ENCODE data around the gene PPIA.

Gene PPIA

DNA sequence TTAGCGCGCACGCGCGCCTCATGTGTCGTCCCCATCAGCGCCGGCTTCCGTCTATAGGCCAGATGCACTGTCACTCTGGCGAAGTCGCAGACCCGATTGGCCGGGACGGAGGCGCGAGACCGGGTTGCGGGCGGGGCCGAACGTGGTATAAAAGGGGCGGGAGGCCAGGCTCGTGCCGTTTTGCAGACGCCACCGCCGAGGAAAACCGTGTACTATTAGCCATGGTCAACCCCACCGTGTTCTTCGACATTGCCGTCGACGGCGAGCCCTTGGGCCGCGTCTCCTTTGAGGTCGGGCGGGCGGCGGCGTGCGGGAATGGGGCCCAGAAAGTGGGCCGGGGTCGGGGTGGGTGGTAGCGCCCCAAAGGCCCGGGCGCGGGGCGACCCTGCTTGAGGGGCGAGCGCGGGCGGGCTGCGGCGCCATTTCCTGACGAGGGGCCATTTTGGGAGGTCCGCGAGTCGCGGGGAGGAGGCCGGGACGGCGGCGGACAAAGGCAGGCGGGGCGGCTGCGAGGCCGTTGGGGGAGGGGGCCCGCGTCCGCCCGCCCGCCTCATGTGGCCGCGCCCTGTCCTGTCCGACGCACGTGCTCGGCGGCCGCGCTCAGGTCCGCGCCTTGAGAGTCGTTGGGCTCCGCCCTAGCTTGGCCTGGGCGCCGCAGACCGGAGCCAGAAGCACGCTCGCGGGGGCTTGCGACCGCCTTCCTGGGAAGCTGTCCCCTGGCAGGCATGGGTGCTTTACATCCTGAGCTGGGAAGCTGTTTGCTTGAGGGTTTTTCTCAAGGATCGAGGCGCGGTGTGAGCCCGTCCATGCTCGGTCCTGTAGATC lies at the start of gene PPIA:
Gene PPIA, plus strand, starts transcription at position 178 of the 825 bp plus-strand sequence. Its CDS starts 44 bp downstream, at position 222.
- no peaks in the 10 kb centered on the region for H3K27me3 Mint-ChIP-seq
- H3K36me3 Mint-ChIP-seq, result peaks cover 41% of the 10 kb centered on the region
- peaks cover 30% of the 10 kb centered on the region for H3K4me1 Mint-ChIP-seq
- peak within 1 kb of the TSS; percentile 98 for H3K27ac Mint-ChIP-seq
- no peaks in the 10 kb centered on the region for H3K9me3 Mint-ChIP-seq
- H3K4me3 Mint-ChIP-seq, result peak within 1 kb of the TSS; percentile 98
- peak; percentile 97 for ATAC-seq

DNA sequence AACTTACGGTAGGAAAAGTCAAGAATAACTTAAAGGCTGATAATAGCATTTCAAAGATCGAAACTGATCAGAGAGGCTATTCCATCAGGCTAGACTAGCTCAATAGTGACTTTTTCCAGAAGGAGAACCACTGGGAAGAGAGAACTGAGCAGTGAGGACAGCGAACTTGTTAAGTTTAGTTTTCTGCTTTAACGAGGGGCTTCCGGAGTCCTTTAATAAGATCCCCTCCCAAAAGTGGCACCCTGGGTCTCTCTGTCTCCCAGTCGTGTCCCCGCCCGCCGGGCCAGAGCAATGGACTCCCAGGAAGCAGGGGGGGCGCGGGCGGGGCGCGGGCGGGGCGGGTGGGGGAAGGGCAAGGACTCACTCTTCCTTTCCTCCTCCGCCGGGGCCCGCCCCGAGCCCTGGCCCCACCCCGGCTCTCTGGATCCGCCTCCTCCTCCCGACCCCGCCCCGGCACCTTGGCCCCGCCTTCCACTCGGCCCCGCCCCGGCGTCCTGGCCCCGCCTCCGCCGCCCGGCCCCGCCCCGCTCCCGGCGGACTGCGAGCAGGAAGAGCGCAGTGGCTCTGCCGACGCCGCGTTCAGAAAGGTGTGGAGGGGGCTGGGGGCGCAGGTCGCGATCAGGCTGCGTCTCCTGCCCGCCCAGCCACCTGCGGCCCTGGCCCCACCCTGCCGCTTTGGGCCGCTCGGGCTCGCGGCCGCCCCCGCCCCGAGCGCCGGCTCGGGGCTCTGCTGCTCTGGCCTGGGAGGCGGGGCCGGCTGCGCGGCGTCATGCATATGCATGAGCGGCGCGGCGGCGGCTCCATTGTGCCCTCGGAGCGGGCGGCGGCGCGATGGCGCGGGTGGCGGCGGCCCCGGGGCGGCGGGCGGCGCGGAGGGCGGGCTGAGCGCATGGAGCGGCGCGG lies 48.2 kb upstream of the PPIA start, which contains the start of gene ZMIZ2:
Gene ZMIZ2, plus strand, starts transcription at position 803 of the 903 bp plus-strand sequence. CDS start 7,403 bp downstream, outside the sequence.
- Mint-ChIP-seq H3K4me3 (peak within 1 kb of the TSS; percentile 88), H3K9me3 (no peaks in the 10 kb centered on the region), H3K27ac (peak within 1 kb of the TSS; percentile 74), H3K27me3 (no peaks in the 10 kb centered on the region), H3K4me1 (peaks cover 42% of the 10 kb centered on the region), H3K36me3 (peaks cover 16% of the 10 kb centered on the region)
- peak; percentile 87 for ATAC-seq

DNA sequence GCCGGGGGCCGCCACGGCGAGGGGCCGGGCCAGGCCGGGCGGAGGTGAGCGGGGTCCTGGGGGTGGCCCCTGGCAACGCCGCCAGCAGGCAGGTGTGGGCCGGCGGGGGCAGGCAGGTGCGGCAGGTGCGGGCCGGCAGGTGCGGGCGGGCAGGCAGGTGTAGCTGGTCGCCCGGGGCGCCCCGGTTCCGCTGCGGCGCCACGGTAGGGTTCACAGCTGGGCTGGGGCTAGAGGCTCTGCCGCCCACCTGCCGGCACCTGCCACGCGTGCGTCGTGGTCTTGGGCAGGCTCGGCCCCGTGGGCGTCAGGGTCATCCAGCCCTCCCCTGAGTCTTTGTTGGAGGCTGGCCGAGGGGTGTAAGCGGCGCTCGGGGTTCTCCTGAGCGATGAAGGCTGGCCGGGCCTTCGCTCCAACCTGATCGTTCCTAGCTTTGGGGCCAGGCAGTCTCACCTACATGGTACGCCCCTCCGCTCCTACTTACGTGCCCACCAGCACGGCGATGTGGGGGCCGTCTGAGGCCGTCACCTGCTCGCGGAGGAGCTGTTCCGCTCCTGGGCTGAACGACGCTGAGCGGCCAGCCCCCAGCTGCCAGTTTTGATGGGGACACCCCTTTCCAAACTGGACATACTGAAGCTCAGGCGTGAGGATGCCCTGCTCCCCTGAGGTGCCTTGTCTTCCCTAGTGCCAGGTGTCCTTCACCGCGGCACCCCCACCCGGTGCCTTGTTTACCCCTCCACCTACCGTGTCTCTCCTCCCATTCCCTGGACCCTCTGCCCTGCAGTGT lies 47.3 kb upstream of the PPIA start:
- H3K4me1 Mint-ChIP-seq, result peaks cover 46% of the 10 kb centered on the region
- peak overlapping the region; percentile 88 for H3K4me3 Mint-ChIP-seq
- peak; percentile 58 for ATAC-seq
- H3K27ac Mint-ChIP-seq, result peak overlapping the region; percentile 74
- H3K36me3 Mint-ChIP-seq, result peaks cover 16% of the 10 kb centered on the region
- no peaks in the 10 kb centered on the region for H3K9me3 Mint-ChIP-seq
- no peaks in the 10 kb centered on the region for H3K27me3 Mint-ChIP-seq

DNA sequence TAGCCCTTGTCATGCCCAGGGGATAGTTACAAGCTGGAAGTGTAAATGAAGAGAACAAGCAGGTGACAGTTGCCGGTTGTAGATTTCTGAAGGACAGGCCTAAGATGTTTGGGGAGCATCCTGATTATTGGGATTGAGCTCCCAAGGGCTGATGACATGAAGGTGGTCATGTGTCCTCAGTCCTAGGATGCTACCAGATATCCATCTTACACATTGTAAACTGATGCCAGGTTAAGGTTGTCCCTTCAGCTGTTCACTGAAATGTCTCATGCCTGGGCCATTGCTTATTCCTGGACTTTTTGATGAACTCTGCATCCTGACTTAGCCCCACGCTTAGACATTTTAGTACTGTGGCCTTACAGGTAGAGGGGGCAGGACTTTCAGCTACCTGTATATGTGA lies 46.5 kb upstream of the PPIA start:
- H3K27ac Mint-ChIP-seq, result peak overlapping the region; percentile 74
- H3K9me3 Mint-ChIP-seq, result no peaks in the 10 kb centered on the region
- no peak for ATAC-seq
- peaks cover 55% of the 10 kb centered on the region for H3K4me1 Mint-ChIP-seq
- peak overlapping the region; percentile 88 for H3K4me3 Mint-ChIP-seq
- H3K27me3 Mint-ChIP-seq, result no peaks in the 10 kb centered on the region
- peaks cover 16% of the 10 kb centered on the region for H3K36me3 Mint-ChIP-seq

DNA sequence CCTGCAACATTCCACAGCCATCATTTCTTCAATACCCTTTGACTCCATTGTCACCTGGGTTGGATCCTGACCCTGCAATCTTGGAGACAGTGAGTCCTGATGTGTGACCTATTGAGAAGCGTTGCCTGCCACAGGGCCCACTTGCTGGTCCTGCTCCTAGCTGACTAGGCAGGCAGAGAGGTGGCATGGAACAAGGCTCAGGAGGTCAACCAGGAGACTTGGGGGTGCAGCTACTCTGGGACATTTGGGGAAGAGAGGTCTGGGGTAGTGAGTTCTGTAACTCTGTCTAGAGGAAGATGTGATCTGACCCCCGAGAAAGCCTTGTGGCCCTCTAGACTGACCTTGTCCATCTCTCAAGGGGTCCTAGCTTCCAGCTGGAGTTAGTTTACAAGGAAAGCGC lies 46.1 kb upstream of the PPIA start:
- peaks cover 59% of the 10 kb centered on the region for H3K4me1 Mint-ChIP-seq
- ATAC-seq, result no peak

DNA sequence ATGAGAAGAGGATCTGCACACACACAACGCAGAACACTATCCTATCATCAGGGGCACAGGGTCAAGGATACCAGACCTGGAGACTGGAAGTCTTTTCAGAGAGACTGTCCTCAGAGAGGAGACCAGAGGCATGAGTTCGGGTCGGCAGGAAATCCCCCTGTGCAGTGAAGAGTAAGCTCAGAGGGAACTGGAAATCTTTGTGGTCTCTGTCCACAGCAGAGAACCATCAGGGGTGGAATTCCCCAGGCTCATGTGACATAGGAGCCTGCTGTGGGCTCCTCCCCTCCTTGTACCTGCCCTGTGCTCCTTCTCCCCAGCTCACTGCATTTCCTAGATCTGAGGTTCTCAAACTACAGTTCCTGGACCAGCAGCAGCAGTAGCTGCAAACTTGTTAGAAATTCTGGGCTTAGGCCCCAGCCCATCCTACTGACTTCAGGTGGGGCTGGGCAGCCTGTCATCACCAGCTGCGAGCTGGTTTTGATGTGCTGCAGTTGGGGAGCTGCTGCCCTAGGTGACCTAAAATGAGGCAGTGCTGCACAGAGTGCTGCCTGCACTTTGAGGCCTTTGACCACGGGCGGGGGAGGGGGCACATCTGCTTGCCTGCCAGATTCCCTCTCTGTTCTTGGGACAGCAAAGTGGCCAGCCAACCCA lies 45.4 kb upstream of the PPIA start:
- peaks cover 16% of the 10 kb centered on the region for H3K36me3 Mint-ChIP-seq
- H3K4me1 Mint-ChIP-seq, result peaks cover 62% of the 10 kb centered on the region
- no peaks in the 10 kb centered on the region for H3K27me3 Mint-ChIP-seq
- peak overlapping the region; percentile 74 for H3K27ac Mint-ChIP-seq
- H3K9me3 Mint-ChIP-seq, result no peaks in the 10 kb centered on the region
- peak; percentile 81 for ATAC-seq
- H3K4me3 Mint-ChIP-seq, result peak overlapping the region; percentile 88

More for the DNA sequence above, 46.1 kb upstream of the PPIA start:
- peaks cover 16% of the 10 kb centered on the region for H3K36me3 Mint-ChIP-seq
- no peaks in the 10 kb centered on the region for H3K9me3 Mint-ChIP-seq
- H3K4me3 Mint-ChIP-seq, result peak overlapping the region; percentile 88
- H3K27ac Mint-ChIP-seq, result peak overlapping the region; percentile 74
- no peaks in the 10 kb centered on the region for H3K27me3 Mint-ChIP-seq

DNA sequence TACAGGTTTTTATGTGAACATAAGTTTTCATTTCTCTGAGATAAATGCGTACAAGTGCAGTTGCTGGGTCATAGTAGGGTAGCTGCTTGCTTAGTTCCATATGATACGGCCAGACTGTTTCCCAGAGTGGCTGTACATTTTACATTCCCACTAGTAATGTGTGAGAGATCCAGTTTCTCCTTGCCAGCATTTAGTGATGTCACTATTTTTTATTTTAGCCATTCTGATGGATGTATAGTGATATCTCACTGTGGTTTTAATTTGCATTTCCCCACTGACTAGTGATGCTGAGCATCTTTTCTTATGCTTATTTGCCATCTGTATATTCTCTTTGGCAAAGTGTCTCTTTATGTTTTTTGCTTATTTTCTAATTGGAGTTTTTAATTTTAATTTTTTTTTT lies 43.7 kb upstream of the PPIA start:
- H3K36me3 Mint-ChIP-seq, result peaks cover 16% of the 10 kb centered on the region
- no peak for ATAC-seq
- H3K27me3 Mint-ChIP-seq, result no peaks in the 10 kb centered on the region
- H3K27ac Mint-ChIP-seq, result peak overlapping the region; percentile 74
- peaks cover 60% of the 10 kb centered on the region for H3K4me1 Mint-ChIP-seq
- peak overlapping the region; percentile 63 for H3K4me3 Mint-ChIP-seq
- H3K9me3 Mint-ChIP-seq, result no peaks in the 10 kb centered on the region

DNA sequence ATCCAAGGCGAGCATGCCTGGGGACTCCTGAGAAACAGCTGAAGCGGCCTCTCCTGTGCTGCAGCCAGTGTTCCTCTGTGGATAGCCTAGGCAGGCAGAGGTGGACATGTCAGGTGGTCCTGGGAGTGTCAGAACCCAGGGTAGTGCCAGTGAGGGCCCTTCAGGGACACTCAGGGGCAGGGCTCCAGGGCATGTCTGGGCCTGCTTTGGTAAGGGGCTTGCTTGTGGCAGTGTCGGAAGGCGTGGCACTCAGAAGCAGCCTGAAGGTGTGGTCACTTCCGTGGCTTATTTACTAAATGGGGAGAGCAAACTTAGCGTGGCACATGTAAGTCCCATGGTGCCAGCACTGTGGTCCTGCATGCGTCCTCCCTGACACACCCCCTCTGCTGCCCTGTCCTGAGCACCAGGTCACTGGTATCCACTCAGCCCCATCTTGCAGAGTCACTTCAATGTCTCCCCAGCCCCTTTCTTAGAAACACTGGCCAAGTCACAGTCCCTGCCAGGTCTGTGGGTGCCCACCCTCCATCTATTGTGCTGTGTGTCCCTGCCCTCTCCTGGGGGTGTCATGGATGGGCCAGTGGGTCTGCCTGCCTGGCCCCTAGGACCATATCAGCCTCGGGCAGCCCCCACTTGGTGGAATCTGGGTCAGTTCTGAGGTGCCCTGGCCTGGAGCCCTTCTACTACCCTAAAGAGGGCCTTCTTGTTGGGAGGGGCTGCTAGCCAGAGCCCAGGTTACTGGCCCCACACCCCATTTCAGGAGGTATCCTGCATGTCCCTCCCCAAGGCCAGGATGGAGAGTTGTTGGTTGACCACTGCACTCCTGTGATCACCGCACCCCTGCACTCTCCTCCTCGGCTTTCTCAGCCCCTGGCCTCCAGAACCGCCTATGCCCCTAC lies 41.4 kb upstream of the PPIA start:
- peaks cover 52% of the 10 kb centered on the region for H3K4me1 Mint-ChIP-seq
- ATAC-seq, result no peak
- H3K9me3 Mint-ChIP-seq, result no peaks in the 10 kb centered on the region
- H3K4me3 Mint-ChIP-seq, result no peak overlapping the region
- H3K27me3 Mint-ChIP-seq, result no peaks in the 10 kb centered on the region
- H3K27ac Mint-ChIP-seq, result peak overlapping the region; percentile 74
- peaks cover 28% of the 10 kb centered on the region for H3K36me3 Mint-ChIP-seq

DNA sequence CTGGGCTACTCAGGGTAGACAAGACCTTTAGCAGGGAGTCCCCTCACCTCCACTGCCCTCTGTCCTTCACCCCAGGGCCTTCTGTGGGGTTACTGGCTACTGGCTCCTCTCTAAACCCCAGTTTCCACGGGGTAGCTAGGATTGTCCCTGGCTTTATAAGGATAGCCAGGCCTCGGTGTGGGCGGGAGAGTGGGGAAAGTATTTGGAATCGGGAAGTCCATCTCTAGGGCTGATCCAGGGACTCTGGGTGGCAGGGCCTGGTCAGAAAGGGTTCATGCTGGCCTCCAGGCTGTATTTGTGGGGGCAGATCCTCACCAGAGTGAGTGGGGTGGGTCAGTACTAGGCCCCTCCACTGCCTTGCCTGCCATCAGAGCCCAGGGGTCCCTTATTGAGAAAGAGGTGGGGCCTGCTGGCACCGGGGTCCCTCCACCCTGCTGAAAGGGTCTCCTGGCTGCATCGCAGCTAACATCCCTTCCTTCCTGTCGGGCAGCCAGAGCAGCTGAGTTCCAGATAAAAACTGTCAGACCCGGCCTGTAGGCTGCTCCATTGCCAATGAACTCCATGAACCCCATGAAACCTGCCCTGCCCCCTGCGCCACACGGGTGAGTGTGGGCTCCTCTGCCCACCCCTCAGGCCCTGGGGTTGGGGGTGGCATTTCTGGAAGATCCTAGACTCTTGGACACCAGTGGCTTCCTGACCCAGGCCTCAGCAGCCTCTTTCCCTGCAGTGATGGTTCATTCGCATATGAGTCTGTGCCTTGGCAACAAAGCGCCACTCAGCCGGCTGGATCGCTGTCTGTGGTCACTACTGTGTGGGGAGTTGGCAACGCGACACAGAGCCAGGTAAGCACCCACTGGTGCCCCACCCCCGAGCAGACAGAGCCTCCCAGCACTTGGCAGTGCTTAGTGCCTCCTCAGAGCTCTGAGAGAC lies 40.5 kb upstream of the PPIA start:
- no peaks in the 10 kb centered on the region for H3K9me3 Mint-ChIP-seq
- peak overlapping the region; percentile 74 for H3K27ac Mint-ChIP-seq
- no peaks in the 10 kb centered on the region for H3K27me3 Mint-ChIP-seq
- H3K36me3 Mint-ChIP-seq, result peaks cover 28% of the 10 kb centered on the region
- H3K4me3 Mint-ChIP-seq, result no peak overlapping the region
- ATAC-seq, result no peak
- H3K4me1 Mint-ChIP-seq, result peaks cover 43% of the 10 kb centered on the region

DNA sequence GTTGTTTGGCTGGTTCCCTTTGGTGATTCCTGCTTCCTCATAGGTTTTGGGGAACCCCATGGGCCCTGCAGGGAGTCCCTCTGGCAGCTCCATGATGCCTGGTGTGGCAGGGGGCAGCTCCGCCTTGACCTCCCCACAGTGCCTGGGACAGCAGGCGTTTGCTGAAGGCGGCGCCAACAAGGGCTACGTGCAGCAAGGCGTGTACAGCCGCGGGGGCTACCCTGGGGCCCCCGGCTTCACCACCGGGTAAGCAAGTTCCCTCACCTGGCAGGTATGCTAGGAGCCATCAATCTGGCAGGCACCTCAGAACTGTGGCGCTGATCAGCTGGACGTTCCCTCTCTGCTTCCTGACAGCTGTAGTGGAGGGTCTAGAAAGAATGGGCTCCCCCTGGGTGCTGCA lies 39.6 kb upstream of the PPIA start:
- Mint-ChIP-seq H3K27me3 (no peaks in the 10 kb centered on the region), H3K4me1 (peaks cover 33% of the 10 kb centered on the region), H3K36me3 (peaks cover 23% of the 10 kb centered on the region), H3K4me3 (no peak overlapping the region), H3K27ac (no peak overlapping the region), H3K9me3 (no peaks in the 10 kb centered on the region)
- ATAC-seq, result no peak

DNA sequence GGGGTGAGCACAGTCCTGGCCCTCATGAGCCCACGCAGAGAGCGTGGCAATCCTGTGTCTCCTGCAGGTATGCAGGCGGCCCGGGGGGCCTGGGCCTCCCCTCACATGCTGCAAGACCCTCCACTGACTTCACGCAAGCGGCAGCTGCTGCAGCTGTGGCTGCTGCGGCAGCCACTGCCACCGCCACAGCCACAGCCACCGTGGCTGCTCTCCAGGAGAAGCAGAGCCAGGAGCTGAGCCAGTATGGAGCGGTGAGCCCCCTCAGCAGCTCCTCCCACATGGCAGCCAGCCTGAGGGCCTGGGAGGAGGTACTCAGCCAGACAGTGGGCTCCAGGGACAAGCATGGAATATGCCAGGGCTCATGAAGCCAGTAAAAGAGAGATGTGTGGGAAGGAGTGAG lies 39.2 kb upstream of the PPIA start:
- peaks cover 24% of the 10 kb centered on the region for H3K36me3 Mint-ChIP-seq
- ATAC-seq, result no peak
- no peak overlapping the region for H3K4me3 Mint-ChIP-seq
- peaks cover 29% of the 10 kb centered on the region for H3K4me1 Mint-ChIP-seq
- H3K27me3 Mint-ChIP-seq, result no peaks in the 10 kb centered on the region
- no peak overlapping the region for H3K27ac Mint-ChIP-seq
- H3K9me3 Mint-ChIP-seq, result no peaks in the 10 kb centered on the region

DNA sequence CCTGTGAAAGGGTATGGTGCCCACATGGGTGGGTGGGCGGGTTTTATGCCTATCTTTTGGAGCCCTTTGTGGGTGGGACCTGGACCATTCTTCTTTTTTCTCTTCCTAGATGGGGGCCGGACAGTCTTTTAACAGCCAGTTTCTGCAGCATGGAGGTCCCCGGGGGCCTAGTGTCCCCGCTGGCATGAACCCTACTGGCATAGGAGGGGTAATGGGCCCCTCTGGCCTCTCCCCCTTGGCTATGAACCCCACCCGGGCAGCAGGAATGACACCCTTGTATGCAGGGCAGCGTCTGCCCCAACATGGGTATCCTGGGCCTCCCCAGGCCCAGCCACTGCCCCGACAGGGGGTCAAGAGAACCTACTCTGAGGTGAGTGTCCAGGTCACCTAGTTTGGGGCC lies 38.7 kb upstream of the PPIA start:
- Mint-ChIP-seq H3K36me3 (peaks cover 25% of the 10 kb centered on the region), H3K9me3 (no peaks in the 10 kb centered on the region), H3K27me3 (no peaks in the 10 kb centered on the region), H3K27ac (no peak overlapping the region), H3K4me3 (no peak overlapping the region), H3K4me1 (peaks cover 25% of the 10 kb centered on the region)
- ATAC-seq, result no peak

DNA sequence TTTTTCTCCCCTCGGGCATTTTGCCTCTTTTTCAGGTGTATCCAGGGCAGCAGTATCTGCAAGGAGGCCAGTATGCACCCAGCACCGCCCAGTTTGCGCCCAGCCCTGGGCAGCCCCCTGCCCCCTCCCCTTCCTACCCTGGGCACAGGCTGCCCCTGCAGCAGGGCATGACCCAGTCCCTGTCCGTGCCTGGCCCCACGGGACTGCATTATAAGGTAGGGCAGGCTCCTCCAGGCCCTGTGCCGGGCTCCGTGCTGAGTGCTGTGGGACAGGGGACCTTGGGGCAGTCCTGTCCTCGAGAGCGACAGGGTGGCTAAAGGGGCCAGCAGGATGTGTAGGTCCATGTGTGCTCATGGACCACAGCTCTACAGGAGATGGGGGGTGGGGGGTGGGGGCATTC lies 37.2 kb upstream of the PPIA start:
- ATAC-seq, result no peak
- H3K36me3 Mint-ChIP-seq, result peaks cover 39% of the 10 kb centered on the region
- H3K27me3 Mint-ChIP-seq, result no peaks in the 10 kb centered on the region
- H3K9me3 Mint-ChIP-seq, result no peaks in the 10 kb centered on the region
- peaks cover 19% of the 10 kb centered on the region for H3K4me1 Mint-ChIP-seq
- H3K27ac Mint-ChIP-seq, result no peak overlapping the region
- H3K4me3 Mint-ChIP-seq, result no peak overlapping the region

Data from stimulated activated memory B cell treated with anti-CD40 and anti-IgM and Interleukin-4, amounts not matched to agents 10 μg/mL and 1 μg/mL and 100 μg/mL, for 72 hours (primary cell).